SW480 (cell line): ENCODE data around the gene THADA.

Source experiments
- DNase-seq: peaks from one replicate; pipeline ENCODE4 v3.0.0-alpha.2; 2016; ENCODE audit warnings: low spot score

THADA gene

GRCh38 chr2:43222475-43223309 lies 373.1 kb downstream of the THADA start:
- DNase-seq = peak; percentile 18

GRCh38 chr2:43221763-43222474 lies 373.9 kb downstream of the THADA start:
- DNase-seq = peak; percentile 88

DNA sequence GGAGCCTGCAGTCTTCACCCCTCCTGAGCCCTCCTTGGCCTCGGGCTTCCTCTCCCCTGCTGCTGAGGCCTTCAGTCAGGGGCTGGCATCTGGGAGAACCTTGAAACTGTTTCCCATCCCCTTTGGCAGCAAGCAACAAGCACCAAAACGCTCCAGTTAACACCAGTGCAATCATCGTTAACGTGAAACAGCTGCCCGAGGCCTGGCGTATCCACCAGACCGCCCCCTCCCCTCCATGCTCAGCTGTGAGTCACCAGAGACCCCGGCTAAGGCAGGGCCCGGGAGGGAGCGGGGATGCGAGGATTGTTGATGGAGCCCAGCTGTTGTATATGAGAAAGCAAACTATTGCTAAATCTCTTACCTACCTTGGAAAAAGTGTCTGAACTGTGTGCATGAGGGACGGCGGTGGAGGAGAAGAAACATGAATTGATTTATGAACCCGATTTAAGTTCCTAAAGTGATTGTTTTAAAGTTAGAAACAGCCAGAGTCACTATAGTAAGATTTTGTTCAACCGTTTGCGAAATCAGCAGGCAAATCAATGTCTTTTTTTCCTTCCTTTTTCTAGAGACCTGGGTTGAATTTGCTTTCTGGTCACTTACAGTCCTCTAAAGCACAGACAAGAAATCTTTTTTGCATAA lies 374.6 kb downstream of the THADA start:
- DNase-seq = no peak

GRCh38 chr2:43220760-43221123 lies 375.1 kb downstream of the THADA start:
- no peak for DNase-seq

DNA sequence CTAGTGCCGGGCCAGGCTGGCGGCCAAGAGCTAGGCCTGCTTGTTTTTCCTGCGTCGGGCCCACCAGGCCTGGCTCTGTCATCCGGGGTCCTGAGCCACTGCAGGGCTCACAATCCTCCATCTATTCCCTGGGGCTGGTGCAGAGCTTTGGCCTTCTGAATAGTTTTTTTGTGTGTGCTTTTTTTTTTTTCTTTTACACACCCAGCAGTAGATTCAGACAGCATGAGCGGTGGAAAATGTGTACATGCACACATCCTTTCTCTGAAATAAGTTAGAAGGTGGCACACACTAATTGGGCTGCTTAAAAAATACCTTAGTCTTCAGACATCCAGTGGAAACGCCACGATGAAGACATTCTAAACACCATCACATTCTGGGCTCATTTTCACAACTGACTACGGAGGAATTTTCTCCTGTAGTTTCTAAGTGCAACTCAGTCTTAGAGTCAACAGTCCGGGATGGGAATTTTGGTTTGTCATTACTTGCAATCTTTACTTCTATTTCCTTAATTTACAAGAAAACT lies 375.5 kb downstream of the THADA start:
- DNase-seq = no peak

DNA sequence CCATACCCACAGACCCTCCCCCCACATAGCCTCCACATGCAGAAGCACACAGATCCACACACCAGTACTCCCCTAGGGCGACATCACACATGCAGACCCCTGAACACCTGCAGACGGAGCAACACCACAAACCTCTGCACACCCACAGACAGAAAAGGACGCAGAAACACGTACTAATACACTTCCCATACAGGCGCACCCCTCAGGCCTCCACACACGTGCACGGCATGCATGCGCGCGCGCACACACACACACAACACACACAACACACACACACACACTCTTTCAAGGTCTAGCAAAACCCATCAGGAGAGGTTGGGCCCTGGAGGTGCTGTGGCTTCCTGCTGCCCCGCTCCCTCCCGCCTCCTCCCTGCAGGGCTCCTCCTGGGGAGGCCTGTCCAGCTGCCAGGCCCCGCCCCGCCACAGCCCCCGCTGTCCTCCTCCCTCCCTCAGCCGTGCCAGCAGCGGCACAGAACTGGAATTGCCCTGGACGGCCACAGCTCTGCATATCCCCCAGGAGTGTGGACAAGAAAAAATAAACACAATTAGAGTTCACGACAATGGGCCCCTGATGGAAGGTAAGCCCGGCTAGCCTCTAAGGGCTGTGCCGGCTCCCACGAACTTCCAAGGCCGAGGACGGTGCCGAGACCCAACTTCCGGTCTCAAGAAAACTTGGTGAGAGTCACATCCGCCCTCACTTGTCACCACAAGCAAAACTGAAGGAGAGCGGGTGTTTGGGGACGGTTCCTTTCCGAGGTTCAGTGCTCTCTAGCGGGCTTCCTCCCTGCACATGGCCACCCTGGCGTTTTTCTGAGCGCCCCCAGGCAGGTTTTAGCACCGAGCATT lies 376.2 kb downstream of the THADA start:
- peak; percentile 89 for DNase-seq

DNA sequence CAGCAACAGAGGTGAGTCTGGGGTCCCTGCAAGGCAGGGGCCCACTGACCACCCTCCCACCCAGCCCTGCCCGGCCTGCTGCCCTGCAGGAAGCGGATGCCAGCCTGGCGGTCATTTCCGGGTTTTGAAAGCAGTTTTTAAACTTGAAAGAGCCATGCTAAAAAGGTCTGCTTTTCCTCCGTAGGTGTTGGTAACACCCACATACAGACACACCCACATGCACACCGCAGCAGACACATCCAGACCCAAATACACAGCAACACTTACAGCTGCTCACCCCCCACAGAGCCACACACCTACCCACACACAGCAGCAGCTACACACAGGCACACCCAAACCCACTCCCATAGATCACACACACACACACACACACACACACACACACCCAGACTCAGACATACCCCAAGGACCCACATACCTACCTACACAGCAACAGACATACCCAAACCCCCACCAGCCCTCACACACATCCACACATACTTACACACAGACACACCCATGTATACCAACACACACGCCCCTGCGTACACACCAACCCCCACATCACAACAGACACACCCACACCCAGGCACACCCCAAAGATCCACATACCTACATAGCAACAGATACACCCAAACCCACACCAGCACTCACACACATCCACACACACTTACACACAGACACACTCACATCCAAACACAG lies 377.0 kb downstream of the THADA start:
- DNase-seq = peak; percentile 93

GRCh38 chr2:43218155-43218701 lies 377.6 kb downstream of the THADA start:
- DNase-seq = peak; percentile 67

- no peak for DNase-seq
These were observed 378.3 kb downstream of the THADA start for GRCh38 chr2:43217228-43218154.

- no peak for DNase-seq
These were observed 379.2 kb downstream of the THADA start for GRCh38 chr2:43216629-43217028.

DNA sequence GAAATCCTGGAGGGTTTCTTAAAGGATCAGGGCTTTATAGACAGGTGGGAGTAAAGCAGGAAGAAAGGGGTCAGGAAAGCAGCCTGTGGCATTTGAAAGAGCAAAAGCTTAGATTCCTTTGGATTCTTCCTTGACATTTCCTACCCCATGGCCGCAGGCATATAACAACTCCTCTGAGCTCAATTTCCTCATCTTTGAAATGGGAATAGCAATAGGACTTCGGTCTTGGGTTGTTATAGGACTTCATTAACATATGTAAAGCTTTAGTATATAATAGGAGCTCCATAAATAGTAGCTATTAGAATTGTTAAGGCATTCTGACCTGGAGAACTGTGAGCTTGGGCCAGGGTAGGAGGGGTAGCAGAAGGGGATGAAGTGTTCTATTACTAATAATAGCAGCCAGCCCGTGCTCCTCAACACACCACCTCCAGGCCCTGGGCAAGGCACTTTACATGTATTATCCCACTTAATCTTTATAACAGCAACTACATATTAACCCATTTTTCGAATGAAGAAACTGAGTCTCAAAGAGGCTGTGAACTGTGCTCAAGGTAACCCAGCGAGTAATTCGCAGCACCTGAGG lies 380.1 kb downstream of the THADA start:
- no peak for DNase-seq

DNA sequence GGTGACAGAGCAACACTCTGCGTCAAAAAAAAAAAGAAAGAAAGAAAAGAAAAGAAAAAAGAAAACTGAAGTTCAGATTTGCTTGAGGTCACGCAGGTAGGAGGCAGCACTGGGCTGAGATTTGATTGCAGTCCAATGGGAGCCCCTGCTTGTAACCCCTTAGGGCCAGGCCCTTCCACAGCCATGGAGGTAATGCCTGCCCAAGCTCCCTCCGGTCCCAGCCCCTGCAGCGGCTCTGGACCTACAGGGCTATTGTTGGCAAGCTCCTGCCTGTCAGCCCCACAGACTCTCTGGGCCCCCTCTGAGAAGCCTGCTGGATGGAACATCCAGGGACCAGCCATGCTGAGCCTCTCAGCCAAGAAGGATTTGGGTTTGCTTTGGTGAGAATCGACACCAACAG lies 381.6 kb downstream of the THADA start:
- DNase-seq = no peak

DNA sequence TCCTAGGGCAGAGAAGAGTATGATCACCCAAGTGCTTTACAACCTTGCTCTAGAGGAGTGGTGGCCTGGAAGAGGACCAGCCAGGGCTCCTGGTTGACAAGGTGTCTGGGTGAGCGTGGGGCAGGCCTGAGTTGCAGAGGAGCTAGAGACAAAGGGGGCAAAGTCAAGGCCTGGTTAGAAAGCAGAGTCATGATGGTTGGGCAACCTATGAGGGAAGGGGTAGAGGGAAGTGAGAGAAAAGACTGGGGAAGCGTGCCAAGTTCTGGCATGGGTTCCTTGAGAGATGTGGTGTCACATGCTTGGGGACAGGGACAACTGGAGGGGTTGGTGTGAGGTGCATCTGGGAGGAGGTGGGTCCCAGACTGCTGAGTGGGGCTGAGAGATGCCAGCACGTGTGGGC lies 382.9 kb downstream of the THADA start:
- no peak for DNase-seq

DNA sequence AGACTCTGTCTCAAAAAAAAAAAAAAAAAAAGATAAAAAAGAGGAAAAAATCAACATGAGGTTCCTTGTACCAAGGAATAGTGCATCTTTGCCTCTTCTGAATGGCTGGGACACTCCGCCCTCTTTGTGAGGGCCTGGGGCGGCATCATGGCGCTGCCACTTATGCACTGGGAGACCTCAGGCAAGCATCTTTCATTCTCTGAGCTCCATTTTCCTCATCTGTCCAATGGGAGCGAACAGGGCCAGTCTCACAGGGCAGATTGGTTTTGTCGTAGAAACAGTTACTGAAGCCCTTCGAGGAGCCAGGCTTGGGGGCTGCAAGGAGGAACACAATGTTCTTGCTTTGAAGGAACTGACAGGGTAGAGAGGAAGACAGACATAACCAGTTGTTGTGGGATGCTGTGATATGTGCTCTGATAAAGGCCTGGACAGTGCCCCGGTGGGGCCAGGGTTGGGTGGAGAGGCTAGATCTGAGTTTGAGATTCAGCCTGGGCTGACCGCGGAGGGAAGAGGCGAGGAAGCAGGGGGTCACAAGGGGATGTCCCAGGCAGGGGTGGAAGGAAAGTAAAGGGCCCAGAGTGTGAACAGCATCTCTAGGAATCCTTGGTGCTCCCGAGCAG lies 383.5 kb downstream of the THADA start:
- DNase-seq = no peak

DNA sequence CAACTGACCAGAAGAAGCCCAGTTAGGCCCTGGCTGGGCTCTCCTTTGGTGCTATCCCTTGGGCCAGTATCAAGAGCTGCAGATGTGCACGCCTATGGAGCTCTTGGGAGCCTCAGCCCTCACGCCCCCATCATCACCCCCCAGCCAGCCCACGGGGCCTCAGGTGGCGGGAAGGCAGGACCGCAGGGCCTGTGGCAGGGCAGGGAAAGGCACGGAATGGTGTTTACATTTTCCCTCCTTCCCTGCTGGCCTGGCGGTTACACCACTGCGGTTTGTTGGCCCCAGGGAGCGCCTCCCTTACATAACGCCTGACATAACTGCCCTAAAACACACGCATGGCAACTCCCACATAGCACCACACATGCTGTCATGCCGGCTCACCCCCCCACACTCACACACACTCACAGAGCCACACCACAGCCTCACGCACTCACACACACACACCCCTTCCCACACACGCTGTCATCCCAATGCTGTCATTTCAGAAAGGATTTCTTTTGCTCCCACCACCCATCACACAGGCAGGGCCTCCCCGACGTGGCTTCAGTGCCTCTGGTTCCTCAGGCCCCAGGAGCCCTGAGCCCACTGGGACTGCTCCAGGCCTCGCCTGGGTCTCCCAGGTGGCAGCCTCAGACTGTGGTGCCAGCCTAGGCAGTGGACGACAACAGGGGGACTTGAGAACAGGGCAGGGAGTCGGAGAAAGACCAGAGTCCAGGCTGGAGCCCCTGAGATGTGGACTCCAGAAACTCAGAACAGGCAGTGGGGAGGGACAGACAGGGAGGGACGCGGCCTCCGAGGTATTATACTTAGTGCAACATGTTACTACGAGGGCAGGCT lies 385.2 kb downstream of the THADA start:
- peak; percentile 94 for DNase-seq

- no peak for DNase-seq
These were observed 385.7 kb downstream of the THADA start for GRCh38 chr2:43210125-43210466.

DNA sequence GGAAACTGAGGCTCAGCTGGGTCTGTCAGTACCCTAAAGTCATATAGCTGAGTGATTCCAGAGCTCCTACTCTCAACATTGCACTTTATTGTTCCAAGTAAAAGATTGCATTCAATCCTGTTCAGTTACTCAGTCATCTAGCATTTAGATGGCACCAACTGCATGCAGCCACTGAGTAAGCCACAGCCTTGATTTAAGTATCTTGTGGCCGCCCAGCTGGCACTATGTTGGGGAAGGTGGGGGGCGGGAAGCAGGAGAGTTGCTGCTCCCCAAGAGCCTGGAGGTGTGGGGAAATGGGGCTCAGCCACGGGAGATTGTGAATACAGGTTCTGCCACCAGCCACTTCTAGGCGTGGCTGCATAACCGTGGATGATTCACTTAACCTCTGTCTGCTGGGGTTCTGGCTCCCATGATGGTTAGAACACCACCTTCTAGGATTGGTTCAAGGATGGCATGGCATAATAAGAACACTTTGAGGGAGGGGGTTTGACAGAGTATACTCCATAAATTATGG lies 386.6 kb downstream of the THADA start:
- no peak for DNase-seq
